GM21528 (cell line): ENCODE data around the gene AUH.
"Not testable (repeated sequence)": the region's sequence is repeated elsewhere in the genome, so short reads cannot be mapped to it uniquely, and the experiment has no call there.

ENCODE experiments used
- ATAC-seq: cut with Tn5 transposase; IDR thresholded peaks from one replicate; pipeline ENCODE4 v1.9.1; 2021; ENCODE audit warnings: mild to moderate bottlenecking, moderate library complexity; ENCODE audit not compliant: unreplicated experiment, low FRiP score

AUH gene, protein sequence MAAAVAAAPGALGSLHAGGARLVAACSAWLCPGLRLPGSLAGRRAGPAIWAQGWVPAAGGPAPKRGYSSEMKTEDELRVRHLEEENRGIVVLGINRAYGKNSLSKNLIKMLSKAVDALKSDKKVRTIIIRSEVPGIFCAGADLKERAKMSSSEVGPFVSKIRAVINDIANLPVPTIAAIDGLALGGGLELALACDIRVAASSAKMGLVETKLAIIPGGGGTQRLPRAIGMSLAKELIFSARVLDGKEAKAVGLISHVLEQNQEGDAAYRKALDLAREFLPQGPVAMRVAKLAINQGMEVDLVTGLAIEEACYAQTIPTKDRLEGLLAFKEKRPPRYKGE

GRCh38 chr9:91361291-91362050 lies at the start of gene AUH:
AUH (minus strand) TSS chr9:91361918; CDS start chr9:91361889, 29 bp downstream.
- ATAC-seq, result peak; percentile 83

- ATAC-seq, result no peak
Measured at GRCh38 chr9:91411096-91411771, 49.5 kb upstream of the AUH start.

DNA sequence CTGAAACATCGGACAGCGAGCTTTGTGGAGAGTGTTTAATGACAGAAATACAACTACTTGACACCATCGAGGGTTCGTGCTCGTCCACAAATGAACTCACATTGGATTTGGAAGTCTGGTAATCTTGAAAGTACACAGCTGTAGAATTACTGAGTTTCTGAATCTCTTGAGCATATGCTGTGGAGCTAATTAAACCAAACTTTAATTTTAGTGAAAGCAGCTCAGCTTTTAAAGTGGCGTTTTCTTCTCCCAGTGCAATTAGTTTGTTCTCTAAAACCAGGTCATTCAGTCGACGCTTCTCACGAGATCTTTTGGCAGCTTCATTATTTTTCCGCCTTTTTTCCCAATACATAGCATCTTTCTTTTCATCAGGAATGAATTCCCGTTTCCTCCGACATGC lies 48.4 kb upstream of the AUH start:
- ATAC-seq, result no peak

DNA sequence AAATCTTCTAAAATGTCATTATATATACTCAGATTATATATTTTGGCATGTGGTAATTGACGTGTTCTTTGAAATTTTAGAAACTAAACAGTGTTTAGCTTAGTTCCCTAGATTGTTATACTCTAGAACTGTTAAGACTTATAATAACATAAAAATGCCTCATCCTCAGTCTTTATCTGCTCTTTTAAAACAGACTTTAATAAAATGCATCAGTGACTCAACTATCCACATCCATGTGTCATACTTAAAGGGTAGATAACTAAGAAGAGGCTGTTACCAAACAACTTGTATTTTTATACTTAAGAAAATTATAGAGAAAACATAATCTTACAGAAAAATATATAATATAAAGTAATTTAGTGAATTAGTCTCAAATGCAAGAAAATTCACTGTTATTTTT lies 46.8 kb upstream of the AUH start:
- ATAC-seq, result no peak

DNA sequence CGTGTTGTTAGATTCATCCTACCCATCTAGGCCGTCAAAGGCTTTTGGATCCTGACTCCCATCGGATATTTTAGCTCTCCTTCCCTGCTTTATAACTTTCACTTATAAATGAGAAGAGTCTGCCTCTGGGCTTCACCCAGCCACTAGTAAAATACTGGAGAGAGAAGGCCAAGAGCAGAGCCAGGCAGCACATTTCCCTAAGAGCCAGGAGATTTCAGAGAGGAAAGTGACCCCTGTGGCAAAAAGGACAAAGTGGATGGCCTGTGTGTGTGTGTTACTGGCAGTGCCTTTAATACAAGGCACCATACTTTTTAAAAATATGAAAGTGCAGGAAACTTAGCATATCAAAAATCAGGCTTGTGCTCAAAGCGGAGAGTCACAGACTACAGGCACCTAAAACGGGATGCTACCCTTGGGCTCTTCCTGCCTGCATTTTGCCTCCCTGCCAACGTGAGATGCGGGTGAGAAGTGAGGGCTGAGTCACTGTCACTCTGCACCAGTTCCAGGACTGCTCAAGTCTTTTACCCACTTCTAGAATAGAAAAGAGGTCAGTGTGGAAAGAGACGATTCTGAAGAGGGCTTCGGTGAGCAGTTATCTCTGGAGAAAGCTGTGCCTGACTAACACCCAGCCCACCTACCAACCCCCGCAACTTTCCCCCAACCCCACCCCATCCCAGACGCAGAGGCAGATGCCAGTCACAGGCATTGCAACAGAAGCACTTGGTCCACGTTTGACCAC lies 46.0 kb upstream of the AUH start:
- no peak for ATAC-seq

- no peak for ATAC-seq
Measured at GRCh38 chr9:91405343-91406077, 43.8 kb upstream of the AUH start.

DNA sequence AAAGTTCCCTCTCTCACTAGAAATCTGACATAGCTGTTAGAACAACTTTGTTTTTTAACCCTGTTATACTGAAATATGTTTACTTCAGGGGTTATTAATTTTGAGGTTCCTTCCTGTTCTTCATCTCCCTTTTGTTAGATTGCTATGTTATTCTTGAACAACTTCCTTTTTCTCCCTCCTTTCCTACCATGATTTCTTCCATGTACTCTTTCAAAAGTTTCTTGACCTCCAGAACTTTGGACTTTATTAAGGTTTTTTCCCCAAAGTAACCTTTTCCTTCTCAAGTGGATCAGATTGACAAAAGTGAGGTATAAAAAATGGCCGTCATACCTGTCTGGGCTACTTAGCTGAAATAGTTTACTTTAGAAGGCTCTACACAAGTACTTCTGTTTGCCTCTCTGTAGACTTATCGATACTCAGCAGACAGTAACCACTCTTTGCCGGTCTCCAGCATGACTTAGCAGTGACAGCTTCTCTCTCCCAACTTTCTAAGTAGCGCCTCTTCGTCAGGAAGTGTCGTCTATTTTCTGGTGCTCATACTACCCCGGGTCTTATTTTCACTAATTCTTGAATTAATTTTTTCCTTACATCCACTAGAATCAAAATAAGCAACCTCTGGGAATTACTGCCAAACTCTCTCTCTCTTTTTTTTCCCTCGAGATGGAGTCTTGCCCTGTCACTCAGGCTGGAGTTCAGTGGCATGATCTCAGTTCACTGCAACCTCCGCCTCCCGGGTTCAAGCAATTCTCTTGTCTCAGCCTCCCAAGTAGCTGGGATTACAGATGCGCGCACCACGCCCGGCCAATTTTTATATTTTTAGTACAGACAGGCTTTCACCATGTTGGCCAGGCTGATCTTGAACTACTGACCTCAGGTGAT lies 42.2 kb upstream of the AUH start:
- ATAC-seq, result no peak

GRCh38 chr9:91398926-91399325 lies 37.2 kb upstream of the AUH start:
- ATAC-seq, result no peak

DNA sequence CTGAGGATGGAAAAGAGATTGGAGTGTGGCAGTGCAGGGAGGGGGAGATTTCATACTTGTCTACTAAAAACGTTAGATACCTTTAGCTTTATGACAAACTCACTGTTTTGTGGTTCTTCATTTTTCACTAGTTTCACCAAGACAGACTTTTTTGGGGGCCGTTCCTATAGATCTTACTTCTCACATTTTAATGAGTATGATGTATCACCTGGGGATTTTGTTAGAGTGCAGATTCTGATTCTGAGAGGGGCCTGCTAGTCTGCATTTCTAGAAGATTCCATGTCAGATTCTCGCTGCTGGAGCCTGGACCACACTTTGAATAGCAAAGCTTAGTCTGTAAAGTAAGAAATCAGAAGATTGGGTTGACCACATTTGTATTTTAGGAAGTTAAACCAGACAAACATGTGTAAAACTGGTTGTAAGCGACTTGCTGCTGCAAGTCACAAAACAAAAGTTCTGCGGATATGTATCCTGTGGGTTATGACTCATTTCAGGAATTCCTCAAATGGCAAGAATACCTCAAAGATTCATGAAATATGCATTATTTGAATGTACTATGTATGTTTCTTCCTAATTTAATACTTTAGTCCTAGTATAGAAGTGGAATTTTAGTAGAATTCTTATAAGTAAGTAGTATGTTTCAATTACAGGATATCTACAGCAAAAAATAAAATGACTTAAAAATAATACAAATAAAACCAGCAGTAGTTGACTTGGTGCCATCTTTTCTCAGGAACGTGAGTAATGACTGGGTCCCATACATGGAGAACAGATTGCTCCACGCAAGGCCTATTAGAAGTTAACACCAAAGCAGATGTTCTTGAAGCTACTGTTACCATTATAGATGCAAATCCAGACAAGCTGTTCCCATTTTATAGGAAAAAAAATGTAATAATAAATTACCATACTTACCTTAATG lies 34.1 kb upstream of the AUH start:
- no peak for ATAC-seq

DNA sequence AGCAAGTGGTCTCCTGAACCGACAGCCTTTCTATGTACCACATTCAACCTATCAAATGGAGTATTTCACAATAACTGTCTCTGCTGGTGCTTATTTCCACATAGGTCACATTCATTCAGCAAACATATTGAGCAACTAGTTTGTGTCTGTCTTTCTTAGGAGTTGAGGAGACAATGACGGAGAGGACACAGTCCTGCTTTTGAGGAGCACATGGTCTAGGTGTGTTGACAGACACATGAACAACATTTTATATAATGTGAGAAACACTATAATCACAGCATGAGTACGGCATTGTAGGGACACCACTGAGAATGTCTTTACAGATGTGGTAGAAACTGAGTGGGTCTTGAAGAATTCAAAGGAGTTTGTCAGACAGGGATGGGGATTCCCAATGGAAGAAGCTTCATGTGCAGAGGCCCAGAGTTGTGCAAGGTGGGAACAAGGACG lies 33.4 kb upstream of the AUH start:
- no peak for ATAC-seq

GRCh38 chr9:91393826-91394225 lies 32.1 kb upstream of the AUH start:
- no peak for ATAC-seq

- no peak for ATAC-seq
Measured at GRCh38 chr9:91392435-91392834, 30.7 kb upstream of the AUH start.

- ATAC-seq, result no peak
Measured at GRCh38 chr9:91391818-91392217, 30.1 kb upstream of the AUH start.

DNA sequence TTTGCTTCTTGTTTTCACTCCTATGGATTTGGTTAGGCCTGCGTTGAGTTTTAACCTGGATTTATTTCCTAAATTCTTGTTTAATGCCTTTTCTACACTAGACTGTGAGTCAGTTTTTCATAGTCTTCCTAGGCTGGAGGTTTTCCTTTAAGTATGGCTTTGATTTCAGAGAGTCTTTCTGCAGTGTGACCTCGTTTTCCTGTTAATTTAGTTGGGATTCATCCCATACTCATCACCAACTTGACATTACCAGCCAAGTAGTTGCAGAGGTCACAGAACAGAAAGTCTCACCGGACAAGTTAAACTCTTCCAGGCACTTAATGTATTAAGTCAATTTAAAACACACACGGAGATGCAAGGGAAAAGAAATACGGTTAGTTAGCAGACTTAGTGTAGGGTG lies 29.7 kb upstream of the AUH start:
- ATAC-seq, result no peak

DNA sequence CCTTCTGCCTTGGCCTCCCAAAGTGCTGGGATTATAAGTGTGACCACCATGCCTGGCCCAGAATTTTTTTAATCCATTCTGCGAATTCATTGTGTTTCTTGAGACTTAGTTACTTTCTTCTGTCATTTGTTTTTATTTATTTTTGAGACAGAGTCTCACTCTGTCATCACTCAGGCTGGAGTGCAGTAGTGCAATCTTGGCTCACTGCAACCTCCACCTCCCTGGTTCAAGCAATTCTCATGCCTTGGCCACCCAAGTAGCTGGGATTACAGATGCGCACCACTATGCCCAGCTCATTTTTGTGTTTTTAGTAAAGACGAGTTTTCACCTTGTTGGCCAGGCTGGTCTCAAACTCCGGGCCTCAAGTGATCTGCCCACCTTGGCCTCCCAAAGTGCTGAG lies 28.0 kb upstream of the AUH start:
- not testable (repeated sequence) for ATAC-seq

DNA sequence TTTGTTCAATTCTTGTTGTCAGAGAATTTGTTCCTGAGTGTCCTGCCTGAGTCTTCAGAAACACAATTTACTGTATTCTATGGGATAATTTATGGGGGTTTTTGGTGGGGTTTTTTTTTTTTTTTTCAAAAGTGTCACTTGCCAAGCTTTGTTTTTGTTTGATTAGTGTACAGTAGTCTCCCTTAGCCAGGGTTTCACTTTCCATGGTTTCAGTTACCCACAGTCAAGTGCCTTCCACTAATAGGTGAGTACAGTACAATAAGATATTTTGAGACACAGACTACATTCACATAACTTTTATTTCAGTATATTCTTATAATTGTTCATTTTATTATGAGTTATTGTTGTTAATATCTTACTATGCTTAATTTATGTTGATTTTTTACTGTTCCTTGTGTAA lies 25.0 kb upstream of the AUH start:
- ATAC-seq, result no peak

DNA sequence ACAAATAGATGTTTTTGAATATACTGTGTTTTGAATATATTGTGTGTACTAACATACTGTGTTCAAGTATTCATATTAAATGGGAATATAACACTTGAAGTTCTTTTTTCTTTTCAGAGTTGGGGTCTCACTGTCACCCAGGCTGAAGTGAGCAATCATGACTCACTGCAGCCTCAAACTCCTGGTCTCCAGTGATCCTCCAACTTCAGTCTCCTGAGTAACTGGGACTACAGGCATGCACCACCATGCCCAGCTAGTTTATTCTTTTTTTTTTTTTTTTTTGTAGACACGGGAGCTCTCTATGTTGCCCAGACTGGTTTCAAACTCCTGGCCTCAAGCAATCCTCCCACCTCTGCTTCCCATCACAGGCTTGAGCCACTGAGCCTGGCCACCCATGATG lies 23.2 kb upstream of the AUH start:
- ATAC-seq, result no peak

DNA sequence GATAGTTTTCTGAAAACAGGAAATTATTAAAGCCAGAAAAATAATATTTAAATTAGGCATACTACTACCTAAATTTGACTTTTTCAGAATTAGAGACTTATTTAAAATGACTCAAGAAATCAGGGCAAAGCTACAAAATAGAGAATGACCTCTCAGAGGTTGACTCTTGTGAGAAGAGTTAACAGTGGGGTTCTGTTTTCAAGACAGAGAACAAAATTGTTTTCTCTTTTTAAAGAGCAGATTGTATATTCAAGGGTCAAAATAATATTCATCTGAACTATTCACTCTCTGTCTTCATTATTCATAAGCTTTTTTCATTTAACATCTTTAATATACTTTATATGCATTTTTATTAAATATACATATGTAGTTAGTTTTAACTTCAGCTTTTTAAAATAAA lies 21.9 kb upstream of the AUH start:
- ATAC-seq, result no peak
